ENCODE results near the gene RNF114.
A peak's percentile ranks its signal among the peaks of the same experiment; 100 is the strongest.

Gene RNF114

DNA sequence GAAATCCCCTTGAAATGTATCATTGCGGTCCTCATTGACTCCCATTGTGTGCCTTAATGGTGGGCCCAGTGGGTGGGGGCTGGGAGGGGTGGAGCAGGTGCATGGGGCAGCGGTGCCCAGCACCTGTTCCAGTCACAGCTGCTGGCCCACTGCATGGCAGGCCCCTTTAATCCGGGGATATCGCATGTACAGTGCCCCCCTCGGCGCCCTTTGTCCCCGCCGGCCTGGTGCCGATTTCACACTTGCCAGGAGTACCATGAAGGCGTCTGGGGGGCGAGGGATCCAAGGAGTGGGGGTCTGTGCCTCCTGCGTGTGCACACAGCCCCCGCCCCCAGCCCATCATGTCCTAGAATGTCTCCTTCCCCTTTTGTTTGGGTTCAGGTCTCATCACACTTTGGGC lies 49.4 kb downstream of the RNF114 start:
- no peak for DNase-seq (ENCODE audit: extremely low read depth, low read depth)
- TF ChIP-seq, protein P1, sequence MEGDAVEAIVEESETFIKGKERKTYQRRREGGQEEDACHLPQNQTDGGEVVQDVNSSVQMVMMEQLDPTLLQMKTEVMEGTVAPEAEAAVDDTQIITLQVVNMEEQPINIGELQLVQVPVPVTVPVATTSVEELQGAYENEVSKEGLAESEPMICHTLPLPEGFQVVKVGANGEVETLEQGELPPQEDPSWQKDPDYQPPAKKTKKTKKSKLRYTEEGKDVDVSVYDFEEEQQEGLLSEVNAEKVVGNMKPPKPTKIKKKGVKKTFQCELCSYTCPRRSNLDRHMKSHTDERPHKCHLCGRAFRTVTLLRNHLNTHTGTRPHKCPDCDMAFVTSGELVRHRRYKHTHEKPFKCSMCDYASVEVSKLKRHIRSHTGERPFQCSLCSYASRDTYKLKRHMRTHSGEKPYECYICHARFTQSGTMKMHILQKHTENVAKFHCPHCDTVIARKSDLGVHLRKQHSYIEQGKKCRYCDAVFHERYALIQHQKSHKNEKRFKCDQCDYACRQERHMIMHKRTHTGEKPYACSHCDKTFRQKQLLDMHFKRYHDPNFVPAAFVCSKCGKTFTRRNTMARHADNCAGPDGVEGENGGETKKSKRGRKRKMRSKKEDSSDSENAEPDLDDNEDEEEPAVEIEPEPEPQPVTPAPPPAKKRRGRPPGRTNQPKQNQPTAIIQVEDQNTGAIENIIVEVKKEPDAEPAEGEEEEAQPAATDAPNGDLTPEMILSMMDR (IDR thresholded peaks at IDR 0.05; ENCODE audit: low read depth, low read length), result no peak

DNA sequence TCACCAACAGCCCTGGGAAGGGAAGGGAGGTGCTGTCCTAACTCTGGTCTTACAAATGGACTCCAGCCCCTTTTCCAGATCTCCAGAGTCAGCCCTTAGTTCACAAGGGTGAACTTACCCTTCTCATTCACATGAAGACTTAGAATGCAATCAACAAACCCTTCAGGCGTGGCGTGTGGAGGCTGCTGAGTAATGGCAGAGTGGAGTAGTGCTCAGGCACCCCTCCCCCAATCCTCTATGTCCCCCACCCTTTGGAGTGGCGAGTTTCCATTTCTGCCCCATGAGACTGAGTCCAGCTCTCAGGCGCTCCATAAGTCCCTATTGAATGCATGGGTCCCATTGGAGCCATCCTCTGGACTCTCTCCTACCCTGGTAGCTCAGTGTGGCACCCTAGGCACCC lies 49.9 kb downstream of the RNF114 start:
- DNase-seq (ENCODE audit: extremely low read depth, low read depth), result no peak
- TF ChIP-seq, protein P1 (IDR thresholded peaks at IDR 0.05; ENCODE audit: low read depth, low read length), result no peak

DNA sequence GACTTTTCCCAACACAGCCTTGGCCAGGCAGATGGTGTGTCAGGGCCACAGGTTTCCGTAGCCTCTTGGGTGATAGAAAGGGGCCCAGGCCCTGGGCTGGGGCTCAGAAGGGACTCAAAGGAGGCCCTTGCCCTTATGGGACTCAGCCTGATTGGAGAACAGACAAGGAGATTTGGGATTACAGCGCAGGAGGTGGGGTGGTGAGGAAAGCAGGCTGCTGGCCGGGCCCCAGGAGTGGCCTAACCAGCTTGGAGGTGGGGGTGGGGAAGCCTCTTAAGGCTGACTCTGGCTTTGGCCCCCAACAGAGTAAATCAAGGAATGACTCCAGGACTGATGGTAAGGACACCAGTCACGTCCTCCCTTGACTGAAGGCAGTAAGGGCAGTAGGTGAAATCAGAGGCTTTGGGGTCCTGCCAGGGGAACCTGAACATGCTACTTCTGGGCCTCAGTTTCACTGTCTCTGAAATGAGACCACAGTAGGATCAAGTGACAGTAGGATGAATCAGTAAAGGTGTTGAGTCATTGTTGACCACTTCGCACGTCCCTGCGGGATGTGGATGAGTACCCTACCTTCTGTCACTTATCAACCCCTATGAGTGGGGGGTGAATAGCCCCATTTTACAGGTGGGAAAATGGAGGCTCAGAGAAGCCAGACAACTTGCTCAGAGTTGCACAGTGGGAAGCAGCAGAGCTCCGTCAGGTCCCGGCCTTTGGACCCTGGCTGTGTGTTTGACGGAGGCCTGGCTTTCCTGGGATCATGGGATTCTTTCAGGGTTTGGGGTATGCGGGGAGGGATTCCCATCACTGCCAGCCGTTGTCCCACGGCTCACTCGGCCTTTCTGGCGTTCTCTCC lies 51.0 kb downstream of the RNF114 start:
- DNase-seq (ENCODE audit: extremely low read depth, low read depth), result no peak
- TF ChIP-seq, protein P1 (IDR thresholded peaks at IDR 0.05; ENCODE audit: low read depth, low read length), result no peak

DNA sequence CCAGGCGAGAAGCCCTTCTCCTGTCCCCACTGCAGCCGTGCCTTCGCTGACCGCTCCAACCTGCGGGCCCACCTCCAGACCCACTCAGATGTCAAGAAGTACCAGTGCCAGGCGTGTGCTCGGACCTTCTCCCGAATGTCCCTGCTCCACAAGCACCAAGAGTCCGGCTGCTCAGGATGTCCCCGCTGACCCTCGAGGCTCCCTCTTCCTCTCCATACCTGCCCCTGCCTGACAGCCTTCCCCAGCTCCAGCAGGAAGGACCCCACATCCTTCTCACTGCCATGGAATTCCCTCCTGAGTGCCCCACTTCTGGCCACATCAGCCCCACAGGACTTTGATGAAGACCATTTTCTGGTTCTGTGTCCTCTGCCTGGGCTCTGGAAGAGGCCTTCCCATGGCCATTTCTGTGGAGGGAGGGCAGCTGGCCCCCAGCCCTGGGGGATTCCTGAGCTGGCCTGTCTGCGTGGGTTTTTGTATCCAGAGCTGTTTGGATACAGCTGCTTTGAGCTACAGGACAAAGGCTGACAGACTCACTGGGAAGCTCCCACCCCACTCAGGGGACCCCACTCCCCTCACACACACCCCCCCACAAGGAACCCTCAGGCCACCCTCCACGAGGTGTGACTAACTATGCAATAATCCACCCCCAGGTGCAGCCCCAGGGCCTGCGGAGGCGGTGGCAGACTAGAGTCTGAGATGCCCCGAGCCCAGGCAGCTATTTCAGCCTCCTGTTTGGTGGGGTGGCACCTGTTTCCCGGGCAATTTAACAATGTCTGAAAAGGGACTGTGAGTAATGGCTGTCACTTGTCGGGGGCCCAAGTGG lies 51.9 kb downstream of the RNF114 start:
- no peak for DNase-seq (ENCODE audit: extremely low read depth, low read depth)
- TF ChIP-seq, protein P1 (IDR thresholded peaks at IDR 0.05; ENCODE audit: low read depth, low read length), result no peak

DNA sequence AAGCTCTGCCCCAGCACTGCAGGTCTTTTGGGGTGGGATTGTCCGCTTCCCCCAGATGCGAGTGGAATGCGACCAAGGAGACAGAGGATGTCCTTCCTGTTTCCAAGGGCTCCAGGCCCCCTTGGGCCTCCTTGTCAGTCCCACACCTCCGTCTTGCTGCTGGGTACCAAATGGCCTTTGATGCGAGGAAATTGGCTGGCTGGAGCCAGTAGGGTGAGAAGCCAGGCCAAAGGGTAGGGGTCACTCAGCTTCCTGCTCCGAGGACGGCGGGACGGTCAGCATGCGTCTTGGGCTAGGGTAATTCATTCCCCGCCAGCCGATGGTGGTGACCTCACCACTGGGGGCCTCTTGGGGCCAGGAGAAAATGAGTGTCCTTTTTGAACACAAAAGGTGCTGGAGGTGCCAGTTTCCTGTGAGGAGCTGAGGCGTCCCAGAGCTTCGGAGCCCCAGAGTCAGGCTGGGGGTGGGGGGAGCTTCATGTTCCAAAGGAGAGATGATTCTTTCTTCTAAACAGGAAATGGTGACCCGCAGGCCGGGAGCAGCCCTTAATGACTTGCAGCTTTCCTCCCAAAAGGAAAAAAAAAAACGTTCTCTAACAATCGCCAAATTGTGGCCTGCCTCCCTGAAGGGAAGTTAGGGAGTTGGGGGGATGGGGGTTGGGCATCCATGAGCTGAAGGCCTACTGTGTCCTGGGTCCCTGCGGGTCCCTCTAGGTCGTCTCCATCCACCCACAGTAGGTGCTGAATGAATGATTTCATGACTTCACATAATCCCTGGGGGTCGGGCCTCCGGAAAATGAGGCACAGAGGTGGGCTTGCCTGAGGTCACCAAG lies 53.3 kb downstream of the RNF114 start:
- TF ChIP-seq, protein P1 (IDR thresholded peaks at IDR 0.05; ENCODE audit: low read depth, low read length), result no peak
- peak; percentile 83 for DNase-seq (ENCODE audit: extremely low read depth, low read depth)

DNA sequence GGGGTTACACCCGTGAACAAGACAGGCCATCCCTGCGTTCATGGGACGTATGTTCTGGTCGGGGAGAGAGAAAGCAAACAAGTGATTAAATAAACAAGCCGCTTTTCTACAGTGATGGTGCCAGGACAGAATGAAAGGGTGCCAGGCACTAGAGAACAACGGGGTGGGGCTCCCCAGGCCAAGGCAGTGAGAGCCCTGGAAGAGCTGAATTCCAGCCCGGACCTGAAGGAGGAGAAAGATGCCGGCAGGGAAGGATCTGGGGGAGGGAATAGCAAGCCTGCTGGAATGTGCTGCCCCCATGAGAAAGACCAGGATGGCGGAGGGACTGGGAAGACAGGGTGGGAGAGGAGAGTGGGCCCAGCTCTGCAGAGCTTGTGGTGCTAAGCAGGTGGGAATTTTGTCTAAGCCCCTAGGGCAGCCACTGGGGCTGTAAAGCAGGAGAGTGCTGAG lies 54.1 kb downstream of the RNF114 start:
- TF ChIP-seq, protein P1 (IDR thresholded peaks at IDR 0.05; ENCODE audit: low read depth, low read length), result no peak
- DNase-seq (ENCODE audit: extremely low read depth, low read depth), result no peak

All from AG09319 (cell line).